HepG2 (cell line): Measurements from ENCODE around the gene SOCS1. TPM values are rescaled to one million over a fixed set of nuclear protein-coding genes. Genes with fewer than 3 reads are reported as not detected.

Experiments
- AHR ChIP-seq: IDR thresholded peaks from 2 replicates; pipeline ENCODE4 v1.6.1; 2018; ENCODE audit warnings: missing genetic modification reagents, missing compliant biosample characterization
- BRCA1 ChIP-seq: sonication (generic); formaldehyde crosslinking; IDR thresholded peaks from 2 replicates; pipeline ENCODE4 v1.4.0; 2020; ENCODE audit warnings: missing genetic modification reagents
- CHD2 ChIP-seq: IDR thresholded peaks from 2 replicates; pipeline ENCODE4 v1.6.1; 2011; ENCODE audit warnings: low read depth, low read length, improper control_type of control experiment
- FOSL2 ChIP-seq: sonication (generic); formaldehyde crosslinking; IDR thresholded peaks from 2 replicates; pipeline ENCODE4 v1.4.0; 2020; ENCODE audit warnings: missing genetic modification reagents
- FOXM1 ChIP-seq: sonication (generic); formaldehyde crosslinking; IDR thresholded peaks from 2 replicates; pipeline ENCODE4 v1.5.0; 2020; ENCODE audit warnings: missing genetic modification reagents
- GTF2F1 ChIP-seq: fragments of 150-350 bp; IDR thresholded peaks from 2 replicates; pipeline ENCODE4 v1.6.1; 2014; ENCODE audit warnings: low read length
- KAT2B ChIP-seq: fragments of 150-350 bp; IDR thresholded peaks from 2 replicates; pipeline ENCODE4 v1.6.1; 2014; ENCODE audit warnings: low read depth, low read length, borderline replicate concordance
- KLF11 ChIP-seq: IDR thresholded peaks from 2 replicates; pipeline ENCODE4 v1.6.1; 2016; ENCODE audit warnings: missing compliant biosample characterization
- MBNL3 ChIP-seq: fragments of 250-450 bp; sonication (Bioruptor Pico); conservative IDR thresholded peaks from 2 replicates; pipeline ENCODE4 v1.8.0; 2022; ENCODE audit warnings: mild to moderate bottlenecking, inconsistent platforms
- MLLT10 ChIP-seq: sonication (generic); formaldehyde crosslinking; IDR thresholded peaks from 2 replicates; pipeline ENCODE4 v1.4.0; 2020; ENCODE audit warnings: missing genetic modification reagents
- RXRA ChIP-seq: sonication (generic); formaldehyde crosslinking; IDR thresholded peaks from 2 replicates; pipeline ENCODE4 v1.5.1; 2020; ENCODE audit warnings: missing genetic modification reagents
- SNAPC2 ChIP-seq: sonication (generic); formaldehyde crosslinking; IDR thresholded peaks from 2 replicates; pipeline ENCODE4 v1.8.1; 2022; ENCODE audit warnings: mild to moderate bottlenecking, missing genetic modification reagents
- TAF15 ChIP-seq: fragments of 200-400 bp; formaldehyde crosslinking; IDR thresholded peaks from one replicate; pipeline ENCODE4 v1.6.1; 2018; ENCODE audit warnings: mild to moderate bottlenecking, low read depth, low read length; ENCODE audit not compliant: poor library complexity, severe bottlenecking
- TRIM24 ChIP-seq: sonication (generic); formaldehyde crosslinking; IDR thresholded peaks from 2 replicates; pipeline ENCODE4 v1.8.0; 2022; ENCODE audit warnings: mild to moderate bottlenecking, missing genetic modification reagents
- TSC22D2 ChIP-seq: sonication (generic); formaldehyde crosslinking; IDR thresholded peaks from 2 replicates; pipeline ENCODE4 v1.5.1; 2020; ENCODE audit warnings: missing genetic modification reagents, mild to moderate bottlenecking, borderline replicate concordance
- ZBTB3 ChIP-seq: sonication (generic); formaldehyde crosslinking; IDR thresholded peaks from 2 replicates; pipeline ENCODE4 v1.4.0; 2020; ENCODE audit warnings: low read depth, mild to moderate bottlenecking, moderate library complexity, missing genetic modification reagents, borderline replicate concordance
- ZMAT3 ChIP-seq: sonication (generic); formaldehyde crosslinking; conservative IDR thresholded peaks from 2 replicates; pipeline ENCODE4 v1.7.0; 2021; ENCODE audit warnings: missing genetic modification reagents
- ZMYM4 ChIP-seq: sonication (generic); formaldehyde crosslinking; IDR thresholded peaks from 2 replicates; pipeline ENCODE4 v1.8.1; 2023; ENCODE audit warnings: mild to moderate bottlenecking, missing genetic modification reagents
- ZNF121 ChIP-seq: sonication (generic); formaldehyde crosslinking; IDR thresholded peaks from 2 replicates; pipeline ENCODE4 v1.5.0; 2020; ENCODE audit warnings: mild to moderate bottlenecking, missing genetic modification reagents
- ZNF333 ChIP-seq: sonication (generic); formaldehyde crosslinking; IDR thresholded peaks from 2 replicates; pipeline ENCODE4 v1.4.0; 2020; ENCODE audit warnings: mild to moderate bottlenecking, missing genetic modification reagents, borderline replicate concordance
- ZNF468 ChIP-seq: sonication (generic); formaldehyde crosslinking; IDR thresholded peaks from 2 replicates; pipeline ENCODE4 v1.8.0; 2022; ENCODE audit warnings: mild to moderate bottlenecking, moderate library complexity, missing genetic modification reagents
- ZNF510 ChIP-seq: sonication (generic); formaldehyde crosslinking; IDR thresholded peaks from 2 replicates; pipeline ENCODE4 v1.4.0; 2020; ENCODE audit warnings: low read depth, mild to moderate bottlenecking, missing genetic modification reagents
- ZNF644 ChIP-seq: IDR thresholded peaks from 2 replicates; pipeline ENCODE4 v1.6.1; 2016; ENCODE audit warnings: low read depth
- ZNF761 ChIP-seq: sonication (generic); formaldehyde crosslinking; conservative IDR thresholded peaks from 2 replicates; pipeline ENCODE4 v1.4.0; 2020; ENCODE audit warnings: mild to moderate bottlenecking, missing genetic modification reagents
- polyA plus RNA-seq, 8 experiments: library from polyadenylated mRNA; depleted of rRNA in 3 of 8; stranded (reverse) in 7 of 8; unstranded in 1 of 8; fragments of >200 nt; fragmentation: Illumina TruSeq in 4 of 8; extraction: Trizol in 4 of 8; gene quantifications; 2 replicates each; pipeline versions ENCODE4 v1.2.1 to v1.2.3, GENCODE V29; 2011 to 2016; ENCODE audit warnings: low read depth in 4 of 8, missing spikeins in 1 of 8, mixed read lengths in 1 of 8; ENCODE audit not compliant: insufficient read depth in 1 of 8
- total RNA-seq, 5 experiments: library from RNA; depleted of rRNA; stranded (reverse); fragments of >200 nt; fragmentation: Illumina TruSeq; extraction: Trizol; gene quantifications; 2 replicates each; pipeline ENCODE4 v1.2.3, GENCODE V29; 2016; ENCODE audit warnings: low read depth in 1 of 5
- TF ChIP-seq, protein P1 (sequence below): sonication (generic); formaldehyde crosslinking; IDR thresholded peaks from 2 replicates; pipeline ENCODE4; 2020; ENCODE audit warnings: missing genetic modification reagents, mild to moderate bottlenecking, borderline replicate concordance
- TF ChIP-seq, protein P2 (sequence below): sonication (generic); formaldehyde crosslinking; IDR thresholded peaks from 2 replicates; pipeline ENCODE4 v1.8.0; 2023; ENCODE audit warnings: mild to moderate bottlenecking, missing genetic modification reagents
- TF ChIP-seq, protein P3 (sequence below): sonication (generic); formaldehyde crosslinking; conservative IDR thresholded peaks from 2 replicates; pipeline ENCODE4 v1.4.0; 2020; ENCODE audit warnings: missing genetic modification reagents

Gene SOCS1
- total and polyA plus RNA-seq, 2 of the 13 experiments (the other 11 are each of a cell fraction or from before 2014, with no cell fraction given) = 5.3 to 6.3 TPM

DNA sequence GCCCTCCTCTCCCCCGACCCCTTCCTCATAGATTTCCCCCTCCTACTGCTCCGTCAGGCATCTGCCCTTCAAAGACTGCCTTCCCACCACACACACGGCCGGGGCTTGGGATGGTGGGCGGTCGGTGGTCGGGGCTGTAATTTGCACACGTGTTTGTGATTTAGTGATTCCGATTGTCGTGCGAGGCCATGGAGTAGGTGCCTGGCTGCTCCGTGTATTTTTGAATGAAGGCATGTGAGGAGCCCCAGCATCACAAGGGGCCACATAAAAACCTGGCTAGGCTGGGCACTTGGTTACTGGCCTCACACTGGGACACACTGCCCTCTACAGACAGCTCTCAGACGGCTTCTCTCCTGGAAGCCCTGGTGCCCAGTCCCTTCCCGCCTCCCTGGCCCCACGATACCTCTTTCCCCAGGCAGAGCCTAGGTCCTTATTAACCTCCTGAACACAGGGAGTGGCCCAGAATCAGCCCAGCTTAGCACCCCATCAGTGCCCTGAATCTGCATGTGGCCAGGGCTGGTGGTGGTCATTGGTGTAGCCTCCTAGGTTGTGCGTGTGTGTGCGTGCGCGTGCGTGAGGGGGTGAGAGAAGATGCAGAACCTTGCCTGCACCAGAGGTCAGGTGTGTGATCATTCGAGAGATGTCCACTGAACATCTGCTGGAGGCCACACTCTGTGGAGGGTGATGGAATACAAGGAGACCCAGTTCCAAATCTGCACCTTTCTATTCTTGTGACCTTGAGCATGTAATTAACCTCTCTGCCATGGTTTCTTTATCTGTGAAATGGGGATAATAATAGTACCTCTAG is 1.3 kb upstream of the SOCS1 start (continued):
- TF ChIP-seq, protein P1, sequence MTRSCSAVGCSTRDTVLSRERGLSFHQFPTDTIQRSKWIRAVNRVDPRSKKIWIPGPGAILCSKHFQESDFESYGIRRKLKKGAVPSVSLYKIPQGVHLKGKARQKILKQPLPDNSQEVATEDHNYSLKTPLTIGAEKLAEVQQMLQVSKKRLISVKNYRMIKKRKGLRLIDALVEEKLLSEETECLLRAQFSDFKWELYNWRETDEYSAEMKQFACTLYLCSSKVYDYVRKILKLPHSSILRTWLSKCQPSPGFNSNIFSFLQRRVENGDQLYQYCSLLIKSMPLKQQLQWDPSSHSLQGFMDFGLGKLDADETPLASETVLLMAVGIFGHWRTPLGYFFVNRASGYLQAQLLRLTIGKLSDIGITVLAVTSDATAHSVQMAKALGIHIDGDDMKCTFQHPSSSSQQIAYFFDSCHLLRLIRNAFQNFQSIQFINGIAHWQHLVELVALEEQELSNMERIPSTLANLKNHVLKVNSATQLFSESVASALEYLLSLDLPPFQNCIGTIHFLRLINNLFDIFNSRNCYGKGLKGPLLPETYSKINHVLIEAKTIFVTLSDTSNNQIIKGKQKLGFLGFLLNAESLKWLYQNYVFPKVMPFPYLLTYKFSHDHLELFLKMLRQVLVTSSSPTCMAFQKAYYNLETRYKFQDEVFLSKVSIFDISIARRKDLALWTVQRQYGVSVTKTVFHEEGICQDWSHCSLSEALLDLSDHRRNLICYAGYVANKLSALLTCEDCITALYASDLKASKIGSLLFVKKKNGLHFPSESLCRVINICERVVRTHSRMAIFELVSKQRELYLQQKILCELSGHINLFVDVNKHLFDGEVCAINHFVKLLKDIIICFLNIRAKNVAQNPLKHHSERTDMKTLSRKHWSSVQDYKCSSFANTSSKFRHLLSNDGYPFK (CRISPR knock-in tag) = peak; percentile 82
- TF ChIP-seq ZNF761 = peak; percentile 95; the same call in 1 of the 2 replicates
- TF ChIP-seq AHR (CRISPR knock-in tag) = no peak; the same call in 1 of the 2 replicates
- TF ChIP-seq GTF2F1 = peak; percentile 32; the same call in 1 of the 2 replicates
- no peak; the same call in 1 of the 2 replicates for TF ChIP-seq KLF11 (CRISPR knock-in tag)
- no peak for TF ChIP-seq KAT2B
- no peak for TF ChIP-seq MBNL3 (CRISPR knock-in tag)
- TF ChIP-seq SNAPC2 (CRISPR knock-in tag) = no peak
- TF ChIP-seq FOXM1 = no peak
- peak; percentile 88; the same call in 1 of the 2 replicates for TF ChIP-seq ZBTB3 (CRISPR knock-in tag)
- TF ChIP-seq TAF15 = no peak
- TF ChIP-seq TRIM24 = no peak
- TF ChIP-seq TSC22D2 (CRISPR knock-in tag) = peak; percentile 44; the same call in 1 of the 2 replicates
- TF ChIP-seq, protein P2, sequence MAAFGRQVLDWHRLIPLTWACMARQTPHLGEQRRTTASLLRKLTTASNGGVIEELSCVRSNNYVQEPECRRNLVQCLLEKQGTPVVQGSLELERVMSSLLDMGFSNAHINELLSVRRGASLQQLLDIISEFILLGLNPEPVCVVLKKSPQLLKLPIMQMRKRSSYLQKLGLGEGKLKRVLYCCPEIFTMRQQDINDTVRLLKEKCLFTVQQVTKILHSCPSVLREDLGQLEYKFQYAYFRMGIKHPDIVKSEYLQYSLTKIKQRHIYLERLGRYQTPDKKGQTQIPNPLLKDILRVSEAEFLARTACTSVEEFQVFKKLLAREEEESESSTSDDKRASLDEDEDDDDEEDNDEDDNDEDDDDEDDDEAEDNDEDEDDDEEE (CRISPR knock-in tag) = peak; percentile 17; the same call in 1 of the 2 replicates
- TF ChIP-seq ZMAT3 = no peak
- TF ChIP-seq, protein P3, sequence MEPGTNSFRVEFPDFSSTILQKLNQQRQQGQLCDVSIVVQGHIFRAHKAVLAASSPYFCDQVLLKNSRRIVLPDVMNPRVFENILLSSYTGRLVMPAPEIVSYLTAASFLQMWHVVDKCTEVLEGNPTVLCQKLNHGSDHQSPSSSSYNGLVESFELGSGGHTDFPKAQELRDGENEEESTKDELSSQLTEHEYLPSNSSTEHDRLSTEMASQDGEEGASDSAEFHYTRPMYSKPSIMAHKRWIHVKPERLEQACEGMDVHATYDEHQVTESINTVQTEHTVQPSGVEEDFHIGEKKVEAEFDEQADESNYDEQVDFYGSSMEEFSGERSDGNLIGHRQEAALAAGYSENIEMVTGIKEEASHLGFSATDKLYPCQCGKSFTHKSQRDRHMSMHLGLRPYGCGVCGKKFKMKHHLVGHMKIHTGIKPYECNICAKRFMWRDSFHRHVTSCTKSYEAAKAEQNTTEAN (CRISPR knock-in tag) = peak; percentile 85; the same call in 1 of the 2 replicates
- TF ChIP-seq BRCA1 (CRISPR knock-in tag) = peak; percentile 82; the same call in 1 of the 2 replicates
- peak; percentile 55 for TF ChIP-seq FOSL2 (CRISPR knock-in tag)
- TF ChIP-seq ZNF468 (CRISPR knock-in tag) = peak; percentile 72; the same call in 1 of the 2 replicates
- peak; percentile 74; the same call in 1 of the 2 replicates for TF ChIP-seq ZNF644
- TF ChIP-seq ZNF510 (CRISPR knock-in tag) = peak; percentile 85
- no peak for TF ChIP-seq MLLT10
- TF ChIP-seq CHD2 = no peak; the same call in 1 of the 2 replicates
- 0 out of 2 replicates have a peak, but pooled peaks have one; percentile 72 for TF ChIP-seq ZNF333 (CRISPR knock-in tag)
- TF ChIP-seq ZMYM4 = peak; percentile 73
- TF ChIP-seq RXRA (CRISPR knock-in tag) = peak; percentile 59
- peak; percentile 86 for TF ChIP-seq ZNF121 (CRISPR knock-in tag)
